DND-41 (cell line): Measurements from ENCODE around the gene SLC35F3.

ENCODE experiments used
- CTCF ChIP-seq: IDR thresholded peaks from 2 replicates; pipeline ENCODE4 v1.5.1; 2012; ENCODE audit warnings: borderline replicate concordance, low read length, moderate library complexity, mild to moderate bottlenecking; ENCODE audit not compliant: poor library complexity, severe bottlenecking; ENCODE audit errors: extremely low read depth
- EZH2 ChIP-seq: IDR thresholded peaks from 3 replicates; pipeline ENCODE4 v1.6.1; 2012; ENCODE audit warnings: borderline replicate concordance, low read depth, mild to moderate bottlenecking, moderate library complexity, low read length, inconsistent platforms; ENCODE audit not compliant: severe bottlenecking

- TF ChIP-seq CTCF (no peak), EZH2 (no peak)
Observed at GRCh38 chr1:234330843-234331215, 426.4 kb downstream of the SLC35F3 start.
